Mesothelial cell of epicardium (in vitro differentiated cells): ENCODE data around the gene COL5A1. TPM values are rescaled to one million over a fixed set of nuclear protein-coding genes. Genes with fewer than 3 reads are reported as not detected.

Experiments
- DNase-seq, 2 experiments: peaks; one replicate each; pipeline ENCODE4 v3.0.0; 2021; ENCODE audit warnings: low spot score in 2 of 2; ENCODE audit not compliant: unreplicated experiment in 2 of 2
- H3K27ac Mint-ChIP-seq: 2 replicates; pipeline ENCODE4 v1.8.0; 2021; ENCODE audit warnings: mixed read lengths
- H3K27me3 Mint-ChIP-seq: 2 replicates; pipeline ENCODE4 v1.8.0; 2021; ENCODE audit warnings: low read depth, mixed read lengths
- H3K36me3 Mint-ChIP-seq: 2 replicates; pipeline ENCODE4 v1.8.0; 2021; ENCODE audit warnings: mixed read lengths
- H3K4me1 Mint-ChIP-seq: 2 replicates; pipeline ENCODE4 v1.8.0; 2021; ENCODE audit warnings: mixed read lengths
- H3K4me3 Mint-ChIP-seq: 2 replicates; pipeline ENCODE4 v1.8.0; 2021; ENCODE audit warnings: mild to moderate bottlenecking, moderate library complexity, mixed read lengths
- H3K9me3 Mint-ChIP-seq: 2 replicates; pipeline ENCODE4 v1.8.0; 2021; ENCODE audit warnings: mixed read lengths
- total RNA-seq: library from RNA; stranded (reverse); gene quantifications from 3 replicates; pipeline ENCODE4 v1.2.1, GENCODE V29; 2021
- TF ChIP-seq, protein P1 (sequence below): fragments of 200-600 bp; sonication (generic); IDR thresholded peaks from one replicate; pipeline ENCODE4 v1.5.0; 2021; ENCODE audit warnings: antibody characterized with exemption; ENCODE audit not compliant: unreplicated experiment

Gene COL5A1
- total RNA-seq, 1 donor from 2014 or later = 605 TPM

DNA sequence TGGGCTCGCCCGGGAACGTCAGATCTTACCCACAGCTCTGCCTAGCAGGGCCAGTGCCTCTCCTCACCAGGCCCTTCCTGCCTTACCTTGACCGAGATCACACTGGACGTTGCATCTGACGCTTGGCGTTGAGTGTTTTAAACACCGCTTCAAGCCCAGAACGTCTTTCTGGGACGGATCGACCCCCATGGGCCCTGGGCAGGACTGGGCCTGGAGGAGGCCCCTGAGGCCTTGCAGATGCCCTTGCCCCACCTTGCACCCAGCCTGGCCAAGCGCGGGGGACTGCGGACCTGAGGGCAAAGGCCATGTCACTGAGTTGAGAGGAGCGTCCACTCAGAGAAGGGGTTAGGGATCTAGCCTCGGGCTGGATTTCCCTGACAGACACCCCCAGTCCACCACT is 174.7 kb downstream of the COL5A1 start:
- no peak for DNase-seq
- no peaks in the 10 kb centered on the region for H3K9me3 Mint-ChIP-seq
- H3K36me3 Mint-ChIP-seq = peaks cover 35% of the 10 kb centered on the region
- H3K4me1 Mint-ChIP-seq = peaks cover 8% of the 10 kb centered on the region
- H3K27ac Mint-ChIP-seq = peak overlapping the region; percentile 23
- no peak overlapping the region for H3K4me3 Mint-ChIP-seq
- H3K27me3 Mint-ChIP-seq = no peaks in the 10 kb centered on the region
- TF ChIP-seq, protein P1, sequence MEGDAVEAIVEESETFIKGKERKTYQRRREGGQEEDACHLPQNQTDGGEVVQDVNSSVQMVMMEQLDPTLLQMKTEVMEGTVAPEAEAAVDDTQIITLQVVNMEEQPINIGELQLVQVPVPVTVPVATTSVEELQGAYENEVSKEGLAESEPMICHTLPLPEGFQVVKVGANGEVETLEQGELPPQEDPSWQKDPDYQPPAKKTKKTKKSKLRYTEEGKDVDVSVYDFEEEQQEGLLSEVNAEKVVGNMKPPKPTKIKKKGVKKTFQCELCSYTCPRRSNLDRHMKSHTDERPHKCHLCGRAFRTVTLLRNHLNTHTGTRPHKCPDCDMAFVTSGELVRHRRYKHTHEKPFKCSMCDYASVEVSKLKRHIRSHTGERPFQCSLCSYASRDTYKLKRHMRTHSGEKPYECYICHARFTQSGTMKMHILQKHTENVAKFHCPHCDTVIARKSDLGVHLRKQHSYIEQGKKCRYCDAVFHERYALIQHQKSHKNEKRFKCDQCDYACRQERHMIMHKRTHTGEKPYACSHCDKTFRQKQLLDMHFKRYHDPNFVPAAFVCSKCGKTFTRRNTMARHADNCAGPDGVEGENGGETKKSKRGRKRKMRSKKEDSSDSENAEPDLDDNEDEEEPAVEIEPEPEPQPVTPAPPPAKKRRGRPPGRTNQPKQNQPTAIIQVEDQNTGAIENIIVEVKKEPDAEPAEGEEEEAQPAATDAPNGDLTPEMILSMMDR = no peak

DNA sequence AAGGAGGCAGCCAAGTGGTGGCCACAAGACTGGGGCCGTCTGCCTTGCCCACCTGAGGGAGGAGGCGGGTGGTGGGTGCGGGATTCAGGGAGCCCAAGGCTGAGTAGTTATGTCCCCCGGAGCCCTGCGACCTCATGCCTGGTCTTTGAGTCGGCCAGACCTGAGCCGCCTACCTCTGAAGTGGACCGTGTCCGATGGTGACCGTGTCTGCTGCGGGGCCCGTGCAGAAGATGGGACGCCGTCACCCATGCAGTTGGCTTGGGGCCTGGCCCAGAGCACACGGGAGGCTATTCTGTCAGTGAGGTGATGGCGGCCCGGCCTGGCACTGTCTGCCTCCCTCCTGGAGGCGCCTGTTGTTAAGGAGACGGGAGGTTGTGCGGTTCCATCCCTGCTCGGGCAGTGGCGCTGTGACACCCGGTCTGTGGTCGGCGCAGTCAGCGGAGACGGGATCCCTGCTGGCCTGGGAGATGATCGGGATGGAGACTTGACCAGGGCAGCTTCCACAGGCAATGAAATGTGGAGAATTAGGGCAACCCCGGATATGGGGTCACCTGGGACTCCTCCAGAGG is 176.5 kb downstream of the COL5A1 start:
- peaks cover 26% of the 10 kb centered on the region for H3K36me3 Mint-ChIP-seq
- peak overlapping the region; percentile 43 for H3K27ac Mint-ChIP-seq
- H3K9me3 Mint-ChIP-seq = no peaks in the 10 kb centered on the region
- H3K27me3 Mint-ChIP-seq = no peaks in the 10 kb centered on the region
- no peaks in the 10 kb centered on the region for H3K4me1 Mint-ChIP-seq
- no peak overlapping the region for H3K4me3 Mint-ChIP-seq
- DNase-seq = no peak
- TF ChIP-seq, protein P1 = no peak

DNA sequence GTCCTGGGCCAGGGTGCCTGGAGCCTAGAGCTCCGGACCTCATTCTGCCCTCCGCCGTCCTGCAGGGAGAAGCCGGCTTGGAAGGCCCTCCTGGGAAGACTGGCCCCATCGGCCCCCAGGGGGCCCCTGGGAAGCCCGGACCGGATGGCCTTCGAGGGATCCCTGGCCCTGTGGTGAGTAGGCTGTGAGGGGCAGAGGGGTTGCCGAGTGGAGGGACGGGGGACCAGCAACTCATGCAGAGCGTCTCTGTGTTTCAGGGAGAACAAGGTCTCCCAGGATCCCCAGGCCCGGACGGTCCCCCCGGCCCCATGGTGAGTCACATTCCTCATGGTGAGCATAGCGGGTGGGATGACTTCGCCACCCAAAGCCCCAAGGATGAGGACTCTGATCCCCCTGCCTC is 177.0 kb downstream of the COL5A1 start:
- TF ChIP-seq, protein P1 = no peak
- DNase-seq = no peak
- H3K27me3 Mint-ChIP-seq = no peaks in the 10 kb centered on the region
- no peaks in the 10 kb centered on the region for H3K4me1 Mint-ChIP-seq
- no peak overlapping the region for H3K27ac Mint-ChIP-seq
- H3K9me3 Mint-ChIP-seq = no peaks in the 10 kb centered on the region
- H3K4me3 Mint-ChIP-seq = no peak overlapping the region
- peaks cover 24% of the 10 kb centered on the region for H3K36me3 Mint-ChIP-seq

DNA sequence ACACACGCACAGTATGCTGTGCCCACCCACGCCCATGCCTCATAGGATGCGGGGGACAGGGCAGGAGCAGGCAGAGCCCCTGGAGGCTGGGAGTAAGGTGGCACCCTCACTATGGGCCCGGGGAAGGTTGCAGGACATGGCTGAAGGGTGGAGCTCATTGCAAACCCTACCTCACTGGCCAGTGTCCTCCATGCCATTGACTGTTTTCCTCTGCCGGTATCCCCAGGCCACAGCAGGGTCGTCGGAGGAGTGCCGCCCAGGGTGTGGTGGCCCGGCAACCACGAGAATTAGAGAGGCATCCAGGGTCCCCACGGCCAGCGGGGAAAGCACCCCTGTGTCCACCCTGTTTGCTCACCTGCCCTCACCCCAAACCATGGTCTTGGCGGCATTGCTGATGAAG is 179.3 kb downstream of the COL5A1 start:
- TF ChIP-seq, protein P1 = no peak
- Mint-ChIP-seq H3K27ac (peak overlapping the region; percentile 39), H3K36me3 (peaks cover 33% of the 10 kb centered on the region), H3K27me3 (no peaks in the 10 kb centered on the region), H3K4me3 (no peak overlapping the region), H3K9me3 (no peaks in the 10 kb centered on the region), H3K4me1 (no peaks in the 10 kb centered on the region)
- DNase-seq = no peak

DNA sequence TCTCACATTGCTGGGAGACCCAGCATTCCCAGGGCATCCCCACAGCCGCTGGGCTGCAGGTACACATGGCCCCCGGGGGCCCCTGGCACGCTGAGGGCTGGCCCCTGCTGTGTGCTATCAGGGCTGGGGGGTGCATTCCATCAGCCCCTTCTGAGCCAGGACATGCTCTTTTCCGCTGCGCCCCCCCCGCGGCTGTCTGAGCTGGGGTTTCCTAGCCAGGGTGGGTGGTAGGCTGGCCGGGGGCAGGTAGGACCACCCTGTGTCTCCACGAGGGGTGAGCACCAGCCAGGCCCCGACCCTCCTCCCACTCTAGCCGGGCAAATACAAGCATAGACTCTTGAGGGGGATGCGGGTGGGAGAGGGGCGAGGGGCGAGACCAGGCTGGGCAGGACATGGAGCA is 180.9 kb downstream of the COL5A1 start:
- H3K27me3 Mint-ChIP-seq = no peaks in the 10 kb centered on the region
- peaks cover 33% of the 10 kb centered on the region for H3K36me3 Mint-ChIP-seq
- no peak overlapping the region for H3K4me3 Mint-ChIP-seq
- H3K9me3 Mint-ChIP-seq = no peaks in the 10 kb centered on the region
- DNase-seq = no peak
- H3K4me1 Mint-ChIP-seq = no peaks in the 10 kb centered on the region
- TF ChIP-seq, protein P1 = no peak
- no peak overlapping the region for H3K27ac Mint-ChIP-seq

DNA sequence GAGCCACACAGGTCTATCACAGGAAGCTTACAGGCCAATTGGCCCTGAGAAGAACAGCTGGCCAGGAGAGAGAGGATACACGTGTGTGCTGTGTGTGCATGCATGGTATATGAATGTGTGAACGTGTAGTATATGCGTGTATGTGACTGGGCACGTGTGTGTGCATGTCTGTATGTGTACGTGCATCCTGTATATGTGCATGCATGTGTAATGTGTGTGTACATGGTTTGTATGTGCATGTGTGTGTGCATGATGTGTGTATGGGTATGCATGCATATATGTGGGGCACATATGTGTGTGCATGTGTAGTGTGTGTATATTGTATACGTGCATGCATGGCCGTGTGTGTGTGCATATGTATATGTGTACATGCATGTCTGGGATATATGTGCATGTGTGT is 182.0 kb downstream of the COL5A1 start:
- TF ChIP-seq, protein P1 = no peak
- Mint-ChIP-seq H3K27ac (no peak overlapping the region), H3K9me3 (no peaks in the 10 kb centered on the region), H3K4me3 (no peak overlapping the region), H3K4me1 (no peaks in the 10 kb centered on the region), H3K27me3 (no peaks in the 10 kb centered on the region), H3K36me3 (peaks cover 31% of the 10 kb centered on the region)
- no peak for DNase-seq
